ENCODE results near the gene CPHXL2. TPM values are rescaled to one million over a fixed set of nuclear protein-coding genes. Genes with fewer than 3 reads are reported as not detected.

CPHXL2 gene
- total RNA-seq, 1 experiment from 2014 or later: not detected

- no peak for DNase-seq
- no peaks in the 10 kb centered on the region for H3K27me3 ChIP-seq (ENCODE audit: control insufficient read depth, insufficient read depth, low read length)
- H3K4me3 ChIP-seq (ENCODE audit: insufficient read depth, low read depth, low read length): no peak overlapping the region
- peaks cover 17% of the 10 kb centered on the region for H3K36me3 ChIP-seq (replicated peaks; ENCODE audit: control insufficient read depth, insufficient read depth, low read length)
These were observed 18.6 kb downstream of the CPHXL2 start for GRCh38 chr16:75658175-75658574.

DNA sequence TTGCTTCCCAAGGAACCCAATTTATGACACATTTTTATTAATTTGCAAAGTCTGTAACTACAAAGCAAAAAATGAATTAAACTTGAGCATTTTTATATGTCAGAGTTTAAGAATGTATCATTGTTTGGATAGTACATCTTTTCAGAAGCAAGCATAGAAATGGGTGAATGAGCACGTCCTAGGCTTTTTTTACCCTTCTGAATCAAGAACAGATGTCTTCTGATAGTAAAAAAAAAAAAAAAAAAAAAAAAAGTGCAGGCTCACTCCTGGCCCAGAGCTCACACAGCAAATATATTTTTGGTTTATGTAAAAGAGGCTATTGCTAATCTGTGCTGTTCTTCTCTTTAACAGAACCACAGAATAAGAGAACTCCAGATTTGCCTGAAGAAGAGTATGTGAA is 22.9 kb downstream of the CPHXL2 start:
- Histone ChIP-seq H3K4me3 (ENCODE audit: insufficient read depth, low read depth, low read length) (no peak overlapping the region), H3K27me3 (ENCODE audit: control insufficient read depth, insufficient read depth, low read length) (no peaks in the 10 kb centered on the region), H3K36me3 (replicated peaks; ENCODE audit: control insufficient read depth, insufficient read depth, low read length) (peaks cover 17% of the 10 kb centered on the region)
- DNase-seq: no peak

GRCh38 chr16:75648265-75649076 is 28.3 kb downstream of the CPHXL2 start:
- DNase-seq: peak; percentile 87
- peak overlapping the region; percentile 96 for H3K4me3 ChIP-seq (ENCODE audit: insufficient read depth, low read depth, low read length)
- H3K36me3 ChIP-seq (replicated peaks; ENCODE audit: control insufficient read depth, insufficient read depth, low read length): peaks cover 4% of the 10 kb centered on the region
- no peaks in the 10 kb centered on the region for H3K27me3 ChIP-seq (ENCODE audit: control insufficient read depth, insufficient read depth, low read length)

DNA sequence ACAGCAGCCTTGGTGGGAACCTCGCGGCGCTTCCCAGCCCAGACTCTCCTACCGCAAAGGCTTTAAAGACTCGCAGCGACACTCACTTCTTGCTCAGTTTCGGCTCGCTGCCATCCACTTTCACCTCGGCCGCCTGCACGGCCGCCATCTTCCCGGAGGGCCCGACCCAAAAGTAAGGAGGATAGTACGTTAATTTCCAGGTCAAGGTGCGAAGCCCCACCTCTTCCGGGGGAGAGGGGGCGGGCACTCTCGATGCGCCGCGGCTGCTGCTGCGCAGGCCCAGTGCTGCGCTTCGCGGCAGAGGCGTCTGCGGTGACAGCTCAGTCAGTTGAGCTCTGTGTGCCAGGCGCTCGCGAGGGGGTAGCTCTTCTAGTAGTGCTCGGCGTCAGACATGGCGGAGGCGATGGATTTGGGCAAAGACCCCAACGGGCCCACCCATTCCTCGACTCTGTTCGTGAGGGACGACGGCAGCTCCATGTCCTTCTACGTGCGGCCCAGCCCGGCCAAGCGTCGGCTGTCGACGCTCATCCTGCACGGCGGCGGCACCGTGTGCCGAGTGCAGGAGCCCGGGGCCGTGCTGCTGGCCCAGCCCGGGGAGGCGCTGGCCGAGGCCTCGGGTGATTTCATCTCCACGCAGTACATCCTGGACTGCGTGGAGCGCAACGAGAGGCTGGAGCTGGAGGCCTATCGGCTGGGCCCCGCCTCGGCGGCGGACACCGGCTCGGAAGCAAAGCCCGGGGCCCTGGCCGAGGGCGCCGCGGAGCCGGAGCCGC is 29.1 kb downstream of the CPHXL2 start, which contains the start of the genes KARS1 and TERF2IP:
KARS1 (minus strand) TSS at position 174 of the 773 bp plus-strand sequence; CDS start at position 148, 26 bp downstream.
TERF2IP (plus strand) TSS at position 282 of the 773 bp plus-strand sequence; CDS start at position 392, 110 bp downstream.
- H3K36me3 ChIP-seq (replicated peaks; ENCODE audit: control insufficient read depth, insufficient read depth, low read length): peaks cover 4% of the 10 kb centered on the region
- H3K4me3 ChIP-seq (ENCODE audit: insufficient read depth, low read depth, low read length): peak within 1 kb of the TSS; percentile 96
- peak; percentile 97 for DNase-seq
- no peaks in the 10 kb centered on the region for H3K27me3 ChIP-seq (ENCODE audit: control insufficient read depth, insufficient read depth, low read length)

DNA sequence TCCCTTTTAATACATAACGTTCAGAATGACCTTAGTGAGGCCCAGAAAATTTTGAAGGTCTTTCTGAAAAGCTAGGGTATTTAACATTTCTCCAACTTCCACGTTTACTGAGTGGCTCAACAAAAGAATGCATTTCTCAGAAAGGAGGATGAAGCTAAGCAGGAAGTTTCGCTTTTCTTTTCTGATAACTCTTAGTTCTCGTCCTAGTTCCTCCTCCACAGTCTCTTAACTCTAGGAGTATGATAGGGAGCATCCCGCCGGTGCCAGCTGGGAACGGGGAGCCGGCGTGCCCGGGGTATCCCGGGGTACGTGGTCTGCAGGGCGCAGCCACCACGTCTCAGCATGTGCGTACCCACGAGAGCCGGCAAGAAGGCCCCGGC is 29.7 kb downstream of the CPHXL2 start:
- H3K4me3 ChIP-seq (ENCODE audit: insufficient read depth, low read depth, low read length): peak overlapping the region; percentile 96
- H3K27me3 ChIP-seq (ENCODE audit: control insufficient read depth, insufficient read depth, low read length): no peaks in the 10 kb centered on the region
- no peak for DNase-seq
- H3K36me3 ChIP-seq (replicated peaks; ENCODE audit: control insufficient read depth, insufficient read depth, low read length): peaks cover 6% of the 10 kb centered on the region

DNA sequence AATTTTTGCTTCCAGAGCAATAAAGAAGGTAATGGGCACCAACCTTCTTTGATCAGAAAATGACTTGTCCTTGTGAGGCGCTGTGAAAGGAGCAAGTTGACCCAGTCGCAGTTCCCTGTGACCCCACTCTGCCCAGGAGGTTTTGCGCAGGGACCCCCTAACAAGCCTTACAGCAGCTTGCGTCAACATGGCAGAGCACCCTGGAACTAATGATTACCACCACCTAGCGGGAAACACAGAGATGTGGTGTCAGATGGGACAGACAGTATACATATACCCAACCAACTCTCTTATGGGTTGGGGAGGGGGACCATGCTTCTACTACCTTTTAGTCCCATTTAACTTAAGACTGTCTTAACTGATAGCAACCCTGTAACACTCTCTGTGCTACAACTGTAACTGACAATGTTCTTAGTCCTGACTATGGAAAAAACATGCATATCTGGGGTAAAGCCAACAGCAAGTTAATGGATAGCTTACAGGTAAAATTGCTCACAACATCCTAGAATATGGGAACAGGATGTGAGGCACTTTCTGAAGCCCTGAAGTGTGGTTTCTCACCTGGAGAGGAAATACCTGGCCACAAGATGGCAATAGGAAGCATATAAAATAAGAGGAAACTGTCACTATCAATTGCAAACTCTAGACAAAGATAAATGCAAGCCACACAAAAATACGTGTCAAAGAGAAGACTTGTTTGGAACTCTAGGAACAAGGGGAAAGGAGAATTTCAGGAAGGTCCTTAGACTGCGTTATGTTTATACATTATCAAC is 32.4 kb downstream of the CPHXL2 start:
- DNase-seq: no peak
- H3K36me3 ChIP-seq (replicated peaks; ENCODE audit: control insufficient read depth, insufficient read depth, low read length): peaks cover 23% of the 10 kb centered on the region
- no peak overlapping the region for H3K4me3 ChIP-seq (ENCODE audit: insufficient read depth, low read depth, low read length)
- H3K27me3 ChIP-seq (ENCODE audit: control insufficient read depth, insufficient read depth, low read length): no peaks in the 10 kb centered on the region

DNA sequence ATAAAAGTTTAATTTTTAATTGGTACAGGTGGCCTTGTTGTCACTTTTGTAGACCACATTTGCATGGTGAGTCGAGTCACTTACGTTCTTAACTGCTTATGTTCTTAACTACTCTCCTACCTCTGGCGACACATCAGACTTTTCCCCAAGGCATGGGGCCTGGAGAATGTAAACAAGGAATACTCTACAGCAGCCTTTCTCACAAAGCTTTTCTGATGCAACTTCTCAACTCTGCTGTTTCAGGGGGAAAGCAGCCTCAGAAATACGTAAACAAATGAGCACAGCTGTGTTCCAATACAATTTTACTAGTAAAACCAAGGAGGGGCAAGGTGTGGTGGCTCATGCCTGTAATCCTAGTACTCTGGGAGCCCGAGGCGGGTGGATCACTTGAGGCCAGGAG is 36.2 kb downstream of the CPHXL2 start:
- no peak for DNase-seq
- H3K4me3 ChIP-seq (ENCODE audit: insufficient read depth, low read depth, low read length): no peak overlapping the region
- peaks cover 35% of the 10 kb centered on the region for H3K36me3 ChIP-seq (replicated peaks; ENCODE audit: control insufficient read depth, insufficient read depth, low read length)
- H3K27me3 ChIP-seq (ENCODE audit: control insufficient read depth, insufficient read depth, low read length): no peaks in the 10 kb centered on the region

GRCh38 chr16:75635036-75635435 is 41.8 kb downstream of the CPHXL2 start:
- DNase-seq: no peak
- Histone ChIP-seq H3K4me3 (ENCODE audit: insufficient read depth, low read depth, low read length) (no peak overlapping the region), H3K27me3 (ENCODE audit: control insufficient read depth, insufficient read depth, low read length) (no peaks in the 10 kb centered on the region), H3K36me3 (replicated peaks; ENCODE audit: control insufficient read depth, insufficient read depth, low read length) (peaks cover 51% of the 10 kb centered on the region)

DNA sequence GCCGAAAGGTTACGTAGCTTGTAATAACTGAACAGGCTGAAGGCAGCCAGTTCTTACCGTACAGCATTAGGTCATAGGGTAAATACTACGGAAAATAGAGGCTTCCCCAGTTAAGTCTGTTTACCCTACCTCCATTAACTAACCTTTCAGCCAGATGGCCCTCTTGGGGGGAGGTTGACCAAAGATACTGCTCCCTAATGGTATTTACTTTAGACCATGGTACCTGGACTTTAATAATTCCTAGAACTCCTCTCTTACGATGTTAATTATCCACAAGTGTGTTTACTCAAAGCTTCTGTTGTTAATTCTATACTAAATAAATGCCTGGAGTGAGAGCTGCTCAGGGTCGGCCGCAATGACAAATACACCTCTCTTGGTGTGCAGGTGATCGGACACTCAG is 44.0 kb downstream of the CPHXL2 start:
- Histone ChIP-seq H3K27me3 (ENCODE audit: control insufficient read depth, insufficient read depth, low read length) (no peaks in the 10 kb centered on the region), H3K4me3 (ENCODE audit: insufficient read depth, low read depth, low read length) (no peak overlapping the region), H3K36me3 (replicated peaks; ENCODE audit: control insufficient read depth, insufficient read depth, low read length) (peaks cover 65% of the 10 kb centered on the region)
- DNase-seq: no peak

- no peak for DNase-seq
- no peak overlapping the region for H3K4me3 ChIP-seq (ENCODE audit: insufficient read depth, low read depth, low read length)
- H3K27me3 ChIP-seq (ENCODE audit: control insufficient read depth, insufficient read depth, low read length): no peaks in the 10 kb centered on the region
- H3K36me3 ChIP-seq (replicated peaks; ENCODE audit: control insufficient read depth, insufficient read depth, low read length): peaks cover 64% of the 10 kb centered on the region
These were observed 46.8 kb downstream of the CPHXL2 start for GRCh38 chr16:75630052-75630451.

- Histone ChIP-seq H3K4me3 (ENCODE audit: insufficient read depth, low read depth, low read length) (no peak overlapping the region), H3K27me3 (ENCODE audit: control insufficient read depth, insufficient read depth, low read length) (no peaks in the 10 kb centered on the region), H3K36me3 (replicated peaks; ENCODE audit: control insufficient read depth, insufficient read depth, low read length) (peaks cover 62% of the 10 kb centered on the region)
- no peak for DNase-seq
These were observed 47.7 kb downstream of the CPHXL2 start for GRCh38 chr16:75629132-75629531.

- Histone ChIP-seq H3K27me3 (ENCODE audit: control insufficient read depth, insufficient read depth, low read length) (no peaks in the 10 kb centered on the region), H3K4me3 (ENCODE audit: insufficient read depth, low read depth, low read length) (no peak overlapping the region), H3K36me3 (replicated peaks; ENCODE audit: control insufficient read depth, insufficient read depth, low read length) (peaks cover 55% of the 10 kb centered on the region)
- no peak for DNase-seq
These were observed 48.5 kb downstream of the CPHXL2 start for GRCh38 chr16:75628351-75628750.

DNA sequence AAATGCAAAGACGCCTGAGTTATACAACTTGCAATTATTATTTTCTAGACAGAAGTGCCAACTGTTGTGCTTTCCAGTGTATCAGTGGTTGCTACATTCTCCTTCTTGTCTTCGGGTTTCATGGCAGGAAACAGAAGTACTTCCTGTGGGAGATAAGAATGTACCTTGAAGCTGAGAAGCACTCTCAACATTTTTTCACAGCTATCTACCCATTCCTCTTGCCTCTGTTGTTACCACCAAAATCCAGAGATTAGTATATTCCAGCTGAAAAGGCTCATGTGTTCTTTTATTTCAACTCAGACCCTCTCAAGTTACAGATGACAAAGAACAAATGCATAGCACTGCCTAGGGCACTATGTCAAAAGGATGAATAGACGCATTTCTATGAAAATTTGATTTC is 49.0 kb downstream of the CPHXL2 start:
- H3K36me3 ChIP-seq (replicated peaks; ENCODE audit: control insufficient read depth, insufficient read depth, low read length): peaks cover 55% of the 10 kb centered on the region

DNA sequence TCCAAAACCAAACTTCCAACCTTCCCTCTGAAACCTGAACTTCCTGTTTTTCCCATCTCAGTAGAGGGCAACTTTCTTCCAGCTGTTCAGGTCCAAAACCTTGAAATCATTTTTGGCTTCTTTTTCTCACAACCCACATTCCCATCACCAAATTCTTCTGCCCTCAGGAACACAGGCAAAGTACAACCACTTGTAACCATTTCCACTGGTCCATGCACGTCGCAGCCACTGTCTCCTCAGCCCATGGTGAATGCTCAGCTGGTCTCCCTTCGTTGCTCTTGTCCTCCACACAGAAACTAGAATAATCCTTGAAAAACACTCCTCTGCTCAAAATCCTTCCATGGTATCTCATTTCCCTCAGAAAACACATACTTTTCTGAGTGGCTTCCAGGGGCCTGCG is 50.0 kb downstream of the CPHXL2 start:
- no peak for DNase-seq
- H3K36me3 ChIP-seq (replicated peaks; ENCODE audit: control insufficient read depth, insufficient read depth, low read length): peaks cover 47% of the 10 kb centered on the region
- H3K4me3 ChIP-seq (ENCODE audit: insufficient read depth, low read depth, low read length): no peak overlapping the region
- no peaks in the 10 kb centered on the region for H3K27me3 ChIP-seq (ENCODE audit: control insufficient read depth, insufficient read depth, low read length)

More for the DNA sequence above, 49.0 kb downstream of the CPHXL2 start:
- DNase-seq: no peak
- Histone ChIP-seq H3K4me3 (ENCODE audit: insufficient read depth, low read depth, low read length) (no peak overlapping the region), H3K27me3 (ENCODE audit: control insufficient read depth, insufficient read depth, low read length) (no peaks in the 10 kb centered on the region)

Measured in H7 (cell line).